Spleen (tissue), 7 donors: ENCODE results near the gene ADARB2.

Experiments
- CTCF ChIP-seq, 11 experiments: fragments of 200-600 bp in 7 of 11; fragments of 450-650 bp in 4 of 11; sonication (generic) in 4 of 11; IDR thresholded peaks in 8 of 11; conservative IDR thresholded peaks in 3 of 11; 1 replicate in 7 of 11; 2 replicates in 4 of 11; pipeline versions ENCODE4 v1.4.0 to v1.8.0; 2016 to 2021; ENCODE audit warnings: antibody characterized with exemption in 11 of 11, inconsistent platforms in 4 of 11, mild to moderate bottlenecking in 1 of 11
- POLR2A ChIP-seq, 3 donors: fragments of 450-650 bp; IDR thresholded peaks; one replicate each; pipeline ENCODE4 v1.5.1; 2017; ENCODE audit warnings: antibody characterized with exemption in 3 of 3, mild to moderate bottlenecking in 1 of 3
- POLR2AphosphoS5 ChIP-seq, 3 donors: sonication (generic); formaldehyde crosslinking; IDR thresholded peaks; one replicate each; pipeline ENCODE4 v1.5.1; 2017; ENCODE audit warnings: antibody characterized with exemption in 3 of 3
- donor health status: DM: no; HTN: no; CAD: no; lungs with moderate emphysema.
- donor health status: DM: no; HTN: no; CAD: no.
- donor health status: DM: no; HTN: no; CAD: no.

- TF ChIP-seq CTCF (IDR thresholded peaks at IDR 0.05 in 8 of 11, conservative IDR thresholded peaks at IDR 0.05 in 3 of 11) (no peak), POLR2A (IDR thresholded peaks at IDR 0.05) (no peak), POLR2AphosphoS5 (IDR thresholded peaks at IDR 0.05) (no peak)
Measured at GRCh38 chr10:1688531-1688930, 48.8 kb downstream of the ADARB2 start.
